Fibroblast of lung (primary cell): ENCODE results near the gene GID8. TPM values are rescaled to one million over a fixed set of nuclear protein-coding genes. Genes with fewer than 3 reads are reported as not detected.

Source experiments
- DNase-seq, 2 donors: peaks; one replicate each; pipeline versions ENCODE4 v3.0.0 to v3.0.0-alpha.2; 2010; ENCODE audit warnings: low read depth in 2 of 2
- H2AFZ ChIP-seq: 2 replicates; pipeline ENCODE4 v1.5.1; 2012; ENCODE audit warnings: low read length, control low read depth, inconsistent platforms
- H3K27ac ChIP-seq: 2 replicates; pipeline ENCODE4 v1.5.1; 2011; ENCODE audit warnings: low read length, control low read depth; ENCODE audit not compliant: insufficient read depth
- H3K27me3 ChIP-seq: 2 replicates; pipeline ENCODE4 v1.5.1; 2011; ENCODE audit warnings: mild to moderate bottlenecking, low read length; ENCODE audit not compliant: control insufficient read depth, insufficient read depth
- H3K36me3 ChIP-seq: 2 replicates; pipeline ENCODE4 v1.5.1; 2011; ENCODE audit warnings: low read length; ENCODE audit not compliant: control insufficient read depth, insufficient read depth
- H3K4me1 ChIP-seq: 2 replicates; pipeline ENCODE4 v1.5.1; 2011; ENCODE audit warnings: low read length; ENCODE audit not compliant: control insufficient read depth, insufficient read depth; ENCODE audit errors: extremely low read depth
- H3K4me2 ChIP-seq: 2 replicates; pipeline ENCODE4 v1.5.1; 2011; ENCODE audit warnings: low read length, control low read depth; ENCODE audit not compliant: insufficient read depth; ENCODE audit errors: extremely low read depth
- H3K4me3 ChIP-seq, 4 experiments: fragments of 200-600 bp in 1 of 4; sonication (generic) in 1 of 4; replicated peaks in 1 of 4; 2 replicates each; pipeline ENCODE4 v1.5.1; 2011 to 2016; ENCODE audit warnings: low read length in 4 of 4, low read depth in 3 of 4, mild to moderate bottlenecking in 3 of 4, control low read depth in 2 of 4, inconsistent platforms in 1 of 4, mixed read lengths in 1 of 4; ENCODE audit not compliant: insufficient read depth in 1 of 4; ENCODE audit errors: control extremely low read depth in 1 of 4
- H3K79me2 ChIP-seq: 2 replicates; pipeline ENCODE4 v1.5.1; 2012; ENCODE audit warnings: mild to moderate bottlenecking, low read length, inconsistent platforms; ENCODE audit not compliant: control insufficient read depth, insufficient read depth
- H3K9ac ChIP-seq: 2 replicates; pipeline ENCODE4 v1.5.1; 2011; ENCODE audit warnings: mild to moderate bottlenecking, low read length, control low read depth; ENCODE audit not compliant: insufficient read depth
- H3K9me3 ChIP-seq: 2 replicates; pipeline ENCODE4 v1.5.1; 2012; ENCODE audit warnings: low read depth, low read length; ENCODE audit not compliant: control insufficient read depth, insufficient read depth
- H4K20me1 ChIP-seq: 2 replicates; pipeline ENCODE4 v1.5.1; 2011; ENCODE audit warnings: low read length; ENCODE audit not compliant: control insufficient read depth, insufficient read depth; ENCODE audit errors: extremely low read depth
- EZH2 ChIP-seq: IDR thresholded peaks from 2 replicates; pipeline ENCODE4 v1.5.1; 2012; ENCODE audit warnings: low read length, control low read depth, mild to moderate bottlenecking; ENCODE audit errors: missing control alignments
- polyA plus RNA-seq, 2 donors: library from polyadenylated mRNA; depleted of rRNA in 1 of 2; stranded (reverse) in 1 of 2; unstranded in 1 of 2; fragments of >200 nt; gene quantifications; 2 replicates each; pipeline ENCODE4 v1.2.1, GENCODE V29; 2011 to 2012; ENCODE audit warnings: missing spikeins in 1 of 2
- total RNA-seq: library from RNA; depleted of rRNA; stranded (reverse); fragments of >200 nt; gene quantifications from 2 replicates; pipeline ENCODE4 v1.2.1, GENCODE V29; 2014
- TF ChIP-seq, protein P1 (sequence below), 2 donors: IDR thresholded peaks in 1 of 2; conservative IDR thresholded peaks in 1 of 2; 1 replicate in 1 of 2; 2 replicates in 1 of 2; pipeline ENCODE4 v1.5.1; 2011 to 2012; ENCODE audit warnings: low read length in 2 of 2, control low read depth in 1 of 2, inconsistent platforms in 1 of 2, low read depth in 1 of 2, mild to moderate bottlenecking in 1 of 2

Gene GID8
- total and polyA plus RNA-seq, 2 donors (not counting 1 experiment from before 2014, with no cell fraction given) = 23.0 to 33.9 TPM

DNA sequence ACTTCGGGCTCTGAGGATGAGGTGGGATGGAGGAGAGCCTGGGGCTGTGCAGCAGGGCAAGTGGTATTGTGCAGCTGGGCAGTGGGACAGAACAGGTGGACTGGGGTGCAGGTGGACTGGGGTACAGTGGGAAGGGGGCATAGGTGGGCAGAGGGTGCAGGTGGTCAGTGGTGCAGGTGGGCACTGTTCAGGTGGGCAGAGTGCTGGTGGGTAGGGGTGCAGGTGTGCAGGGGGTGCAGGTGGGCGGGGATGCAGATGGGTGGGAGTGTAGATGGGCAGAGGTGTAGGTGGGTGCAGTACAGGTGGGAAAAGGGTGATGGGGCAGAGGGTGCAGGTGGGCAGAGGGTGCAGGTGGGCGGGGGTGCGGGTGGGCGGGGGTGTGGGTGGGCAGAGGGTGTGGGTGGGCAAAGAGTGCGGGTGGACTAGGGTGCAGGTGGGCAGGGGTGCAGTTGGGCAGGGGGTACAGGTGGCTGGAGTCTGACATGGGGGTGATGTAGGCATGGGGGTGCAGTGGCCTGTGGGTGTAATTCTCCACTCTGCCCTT is 48.4 kb downstream of the GID8 start:
- H3K4me3 ChIP-seq = no peak overlapping the region
- no peaks in the 10 kb centered on the region for H4K20me1 ChIP-seq
- TF ChIP-seq, protein P1, sequence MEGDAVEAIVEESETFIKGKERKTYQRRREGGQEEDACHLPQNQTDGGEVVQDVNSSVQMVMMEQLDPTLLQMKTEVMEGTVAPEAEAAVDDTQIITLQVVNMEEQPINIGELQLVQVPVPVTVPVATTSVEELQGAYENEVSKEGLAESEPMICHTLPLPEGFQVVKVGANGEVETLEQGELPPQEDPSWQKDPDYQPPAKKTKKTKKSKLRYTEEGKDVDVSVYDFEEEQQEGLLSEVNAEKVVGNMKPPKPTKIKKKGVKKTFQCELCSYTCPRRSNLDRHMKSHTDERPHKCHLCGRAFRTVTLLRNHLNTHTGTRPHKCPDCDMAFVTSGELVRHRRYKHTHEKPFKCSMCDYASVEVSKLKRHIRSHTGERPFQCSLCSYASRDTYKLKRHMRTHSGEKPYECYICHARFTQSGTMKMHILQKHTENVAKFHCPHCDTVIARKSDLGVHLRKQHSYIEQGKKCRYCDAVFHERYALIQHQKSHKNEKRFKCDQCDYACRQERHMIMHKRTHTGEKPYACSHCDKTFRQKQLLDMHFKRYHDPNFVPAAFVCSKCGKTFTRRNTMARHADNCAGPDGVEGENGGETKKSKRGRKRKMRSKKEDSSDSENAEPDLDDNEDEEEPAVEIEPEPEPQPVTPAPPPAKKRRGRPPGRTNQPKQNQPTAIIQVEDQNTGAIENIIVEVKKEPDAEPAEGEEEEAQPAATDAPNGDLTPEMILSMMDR (conservative IDR thresholded peaks at IDR 0.05 in 1 of 2, IDR thresholded peaks at IDR 0.05 in 1 of 2; ENCODE audit: low read depth in 1 of 2, low read length in 2 of 2) = no peak
- no peak for TF ChIP-seq EZH2
- H3K4me1 ChIP-seq = no peaks in the 10 kb centered on the region
- H3K27ac ChIP-seq = no peak overlapping the region
- H3K9me3 ChIP-seq = no peaks in the 10 kb centered on the region
- H3K27me3 ChIP-seq = peaks cover 9% of the 10 kb centered on the region
- H3K36me3 ChIP-seq = no peaks in the 10 kb centered on the region
- H3K9ac ChIP-seq = no peak overlapping the region
- no peak for DNase-seq
- no peak overlapping the region for H2AFZ ChIP-seq
- no peak overlapping the region for H3K4me2 ChIP-seq
- no peaks in the 10 kb centered on the region for H3K79me2 ChIP-seq

DNA sequence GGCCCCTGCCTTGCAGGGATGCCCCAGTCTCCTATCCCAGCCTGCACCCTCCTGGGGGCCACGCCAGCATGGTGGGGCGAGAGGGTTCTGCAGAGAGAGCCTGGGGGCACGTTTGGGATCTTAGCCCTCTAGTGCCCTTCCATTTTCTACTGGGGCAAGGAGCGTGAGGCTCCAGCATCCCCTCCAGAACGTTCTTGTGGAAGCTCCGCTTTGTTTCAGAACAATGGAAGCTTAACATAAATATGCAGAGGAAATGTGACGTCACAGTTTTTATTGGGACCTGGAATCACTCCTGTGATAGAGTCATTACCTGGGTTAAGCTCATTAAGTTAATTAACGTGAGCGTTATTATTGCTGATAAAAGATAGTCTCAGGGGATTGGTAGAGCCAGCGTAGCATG is 49.2 kb downstream of the GID8 start:
- Histone ChIP-seq H3K4me1 (no peaks in the 10 kb centered on the region), H3K36me3 (no peaks in the 10 kb centered on the region), H3K27me3 (peaks cover 9% of the 10 kb centered on the region), H3K4me3 (no peak overlapping the region), H3K4me2 (no peak overlapping the region), H4K20me1 (no peaks in the 10 kb centered on the region), H3K27ac (no peak overlapping the region), H2AFZ (no peak overlapping the region), H3K9ac (no peak overlapping the region), H3K79me2 (no peaks in the 10 kb centered on the region), H3K9me3 (no peaks in the 10 kb centered on the region)
- no peak for DNase-seq
- TF ChIP-seq, protein P1 (conservative IDR thresholded peaks at IDR 0.05 in 1 of 2, IDR thresholded peaks at IDR 0.05 in 1 of 2; ENCODE audit: low read depth in 1 of 2, low read length in 2 of 2) = no peak
- no peak for TF ChIP-seq EZH2

DNA sequence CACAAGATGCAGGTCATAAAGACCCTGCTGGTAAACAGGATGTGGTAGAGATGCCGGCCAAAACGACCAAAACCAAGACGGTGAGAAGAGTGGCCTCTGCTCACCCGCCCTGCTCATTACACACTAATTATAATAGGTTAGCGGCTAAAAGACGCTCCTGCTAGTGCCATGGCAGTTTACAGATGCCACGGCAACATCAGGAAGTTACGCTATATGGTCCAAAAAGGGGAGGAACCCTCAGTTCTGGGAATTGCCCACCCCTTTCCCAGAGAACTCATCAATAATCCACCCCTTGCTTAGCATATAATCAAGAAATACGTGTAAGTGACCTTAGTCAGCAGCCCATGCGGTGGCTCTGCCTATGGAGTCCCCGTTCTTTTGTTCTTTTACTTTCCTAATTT is 51.3 kb downstream of the GID8 start:
- Histone ChIP-seq H3K4me2 (no peak overlapping the region), H3K27ac (no peak overlapping the region), H2AFZ (no peak overlapping the region), H3K9ac (no peak overlapping the region), H3K4me1 (no peaks in the 10 kb centered on the region), H3K36me3 (no peaks in the 10 kb centered on the region), H3K4me3 (no peak overlapping the region), H3K79me2 (no peaks in the 10 kb centered on the region), H3K27me3 (peaks cover 9% of the 10 kb centered on the region), H4K20me1 (no peaks in the 10 kb centered on the region), H3K9me3 (no peaks in the 10 kb centered on the region)
- DNase-seq = no peak
- TF ChIP-seq, protein P1 (conservative IDR thresholded peaks at IDR 0.05 in 1 of 2, IDR thresholded peaks at IDR 0.05 in 1 of 2; ENCODE audit: low read depth in 1 of 2, low read length in 2 of 2) = no peak
- TF ChIP-seq EZH2 = no peak
